ENCODE results near the gene NAGLU.
"Not testable (repeated sequence)": the region's sequence is repeated elsewhere in the genome, so short reads cannot be mapped to it uniquely, and the experiment has no call there.

NAGLU gene

GRCh38 chr17:42521666-42522262 is 14.3 kb upstream of the NAGLU start:
- no peak for DNase-seq (ENCODE audit: low read depth)

GRCh38 chr17:42522263-42522790 is 13.7 kb upstream of the NAGLU start:
- no peak for DNase-seq (ENCODE audit: low read depth)

- no peak for DNase-seq (ENCODE audit: low read depth)
These were observed 13.2 kb upstream of the NAGLU start for GRCh38 chr17:42522798-42523278.

- no peak for DNase-seq (ENCODE audit: low read depth)
These were observed 10.8 kb upstream of the NAGLU start for GRCh38 chr17:42525221-42525620.

- no peak for DNase-seq (ENCODE audit: low read depth)
These were observed 10.0 kb upstream of the NAGLU start for GRCh38 chr17:42526031-42526444.

- DNase-seq (ENCODE audit: low read depth) = no peak
These were observed 8.1 kb upstream of the NAGLU start for GRCh38 chr17:42527932-42528331.

GRCh38 chr17:42529061-42529460 is 7.0 kb upstream of the NAGLU start:
- no peak for DNase-seq (ENCODE audit: low read depth)

GRCh38 chr17:42530952-42531454 is 5.0 kb upstream of the NAGLU start:
- no peak for DNase-seq (ENCODE audit: low read depth)

GRCh38 chr17:42531455-42532354 is 4.3 kb upstream of the NAGLU start:
- DNase-seq (ENCODE audit: low read depth) = no peak

GRCh38 chr17:42535155-42536047 is 640 bp upstream of the NAGLU start:
- DNase-seq (ENCODE audit: low read depth) = no peak

GRCh38 chr17:42536372-42537155 is 523 bp downstream of the NAGLU start:
- DNase-seq (ENCODE audit: low read depth) = peak; percentile 40

GRCh38 chr17:42537156-42537805 is 1.2 kb downstream of the NAGLU start:
- DNase-seq (ENCODE audit: low read depth) = no peak

GRCh38 chr17:42537826-42538451 is 1.9 kb downstream of the NAGLU start:
- DNase-seq (ENCODE audit: low read depth) = no peak

- DNase-seq (ENCODE audit: low read depth) = no peak
These were observed 2.4 kb downstream of the NAGLU start for GRCh38 chr17:42538482-42538881.

GRCh38 chr17:42540558-42540957 is 4.5 kb downstream of the NAGLU start:
- not testable (repeated sequence) for DNase-seq (ENCODE audit: low read depth)

- no peak for DNase-seq (ENCODE audit: low read depth)
These were observed 5.2 kb downstream of the NAGLU start for GRCh38 chr17:42541041-42541833.

GRCh38 chr17:42543190-42544079 is 7.4 kb downstream of the NAGLU start:
- no peak for DNase-seq (ENCODE audit: low read depth)

GRCh38 chr17:42544874-42545283 is 8.8 kb downstream of the NAGLU start:
- no peak for DNase-seq (ENCODE audit: low read depth)
